ENCODE results near the gene PCDHGA3.
A peak's percentile ranks its signal among the peaks of the same experiment; 100 is the strongest.
"Not testable (repeated sequence)": the region's sequence is repeated elsewhere in the genome, so short reads cannot be mapped to it uniquely, and the experiment has no call there.

Gene PCDHGA3

DNA sequence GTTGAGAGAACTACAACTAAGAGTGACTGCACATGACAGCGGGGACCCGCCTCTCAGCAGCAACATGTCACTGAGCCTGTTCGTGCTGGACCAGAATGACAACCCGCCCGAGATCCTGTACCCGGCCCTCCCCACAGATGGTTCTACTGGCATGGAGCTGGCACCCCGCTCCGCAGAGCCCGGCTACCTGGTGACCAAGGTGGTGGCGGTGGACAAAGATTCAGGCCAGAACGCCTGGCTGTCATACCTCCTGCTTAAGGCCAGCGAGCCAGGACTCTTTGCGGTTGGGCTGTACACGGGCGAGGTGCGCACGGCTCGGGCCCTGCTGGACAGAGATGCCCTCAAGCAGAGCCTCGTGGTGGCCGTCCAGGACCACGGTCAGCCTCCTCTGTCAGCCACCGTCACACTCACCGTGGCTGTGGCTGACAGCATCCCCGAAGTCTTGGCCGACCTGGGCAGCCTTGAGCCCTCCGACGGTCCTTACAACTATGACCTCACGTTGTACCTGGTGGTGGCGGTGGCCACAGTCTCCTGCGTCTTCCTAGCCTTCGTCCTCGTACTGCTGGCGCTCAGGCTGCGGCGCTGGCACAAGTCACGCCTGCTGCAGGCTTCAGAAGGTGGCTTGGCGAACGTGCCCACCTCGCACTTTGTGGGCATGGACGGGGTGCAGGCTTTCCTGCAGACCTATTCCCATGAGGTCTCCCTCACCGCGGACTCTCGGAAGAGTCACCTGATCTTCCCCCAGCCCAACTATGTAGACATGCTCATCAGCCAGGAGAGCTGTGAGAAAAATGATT lies 41.0 kb downstream of the PCDHGA3 start:
- H3K27me3 ChIP-seq, result no peaks in the 10 kb centered on the region
- H3K4me1 ChIP-seq, result no peaks in the 10 kb centered on the region
- TF ChIP-seq, protein P1, sequence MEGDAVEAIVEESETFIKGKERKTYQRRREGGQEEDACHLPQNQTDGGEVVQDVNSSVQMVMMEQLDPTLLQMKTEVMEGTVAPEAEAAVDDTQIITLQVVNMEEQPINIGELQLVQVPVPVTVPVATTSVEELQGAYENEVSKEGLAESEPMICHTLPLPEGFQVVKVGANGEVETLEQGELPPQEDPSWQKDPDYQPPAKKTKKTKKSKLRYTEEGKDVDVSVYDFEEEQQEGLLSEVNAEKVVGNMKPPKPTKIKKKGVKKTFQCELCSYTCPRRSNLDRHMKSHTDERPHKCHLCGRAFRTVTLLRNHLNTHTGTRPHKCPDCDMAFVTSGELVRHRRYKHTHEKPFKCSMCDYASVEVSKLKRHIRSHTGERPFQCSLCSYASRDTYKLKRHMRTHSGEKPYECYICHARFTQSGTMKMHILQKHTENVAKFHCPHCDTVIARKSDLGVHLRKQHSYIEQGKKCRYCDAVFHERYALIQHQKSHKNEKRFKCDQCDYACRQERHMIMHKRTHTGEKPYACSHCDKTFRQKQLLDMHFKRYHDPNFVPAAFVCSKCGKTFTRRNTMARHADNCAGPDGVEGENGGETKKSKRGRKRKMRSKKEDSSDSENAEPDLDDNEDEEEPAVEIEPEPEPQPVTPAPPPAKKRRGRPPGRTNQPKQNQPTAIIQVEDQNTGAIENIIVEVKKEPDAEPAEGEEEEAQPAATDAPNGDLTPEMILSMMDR (IDR thresholded peaks at IDR 0.05; ENCODE audit: low read depth, low read length), result no peak
- no peaks in the 10 kb centered on the region; the same call in 1 of the 2 replicates for H3K9me3 ChIP-seq
- no peak overlapping the region for H3K4me3 ChIP-seq (ENCODE audit: low read depth, low read length)
- H3K36me3 ChIP-seq, result peaks cover 12% of the 10 kb centered on the region
- DNase-seq, result no peak

DNA sequence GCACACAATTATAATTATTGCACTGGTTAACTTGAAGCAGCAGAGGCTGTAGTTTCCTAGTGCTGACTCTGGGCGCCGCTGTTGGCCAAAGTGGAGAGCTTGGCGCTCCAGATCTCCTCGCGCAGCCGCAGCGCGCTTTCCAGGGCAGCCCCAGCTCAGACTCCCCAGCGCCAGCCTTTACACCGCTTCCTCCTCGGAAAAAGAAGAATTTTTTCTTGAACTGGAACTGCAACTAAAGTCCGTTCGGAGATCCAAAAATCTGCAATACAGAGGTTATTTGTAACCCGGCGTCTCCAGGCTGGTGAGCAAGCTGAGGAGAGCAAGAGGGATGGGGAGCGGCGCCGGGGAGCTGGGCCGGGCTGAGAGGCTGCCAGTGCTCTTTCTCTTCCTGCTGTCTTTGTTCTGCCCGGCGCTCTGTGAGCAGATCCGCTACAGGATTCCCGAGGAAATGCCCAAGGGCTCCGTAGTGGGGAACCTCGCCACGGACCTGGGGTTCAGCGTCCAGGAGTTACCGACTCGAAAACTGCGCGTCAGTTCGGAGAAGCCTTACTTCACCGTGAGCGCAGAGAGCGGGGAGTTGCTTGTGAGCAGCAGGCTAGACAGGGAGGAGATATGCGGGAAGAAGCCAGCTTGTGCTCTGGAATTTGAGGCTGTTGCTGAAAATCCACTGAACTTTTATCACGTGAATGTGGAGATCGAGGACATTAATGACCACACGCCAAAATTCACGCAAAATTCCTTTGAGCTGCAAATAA lies 44.1 kb downstream of the PCDHGA3 start, which contains the start of gene PCDHGB4:
TSS of gene PCDHGB4 (plus strand) at position 142 of the 755 bp plus-strand sequence. CDS start at position 329, 187 bp downstream.
- H3K27me3 ChIP-seq; H3K36me3 ChIP-seq; DNase-seq; H3K4me1 ChIP-seq; H3K4me3 ChIP-seq (ENCODE audit: low read depth, low read length); H3K9me3 ChIP-seq: not testable (repeated sequence)

DNA sequence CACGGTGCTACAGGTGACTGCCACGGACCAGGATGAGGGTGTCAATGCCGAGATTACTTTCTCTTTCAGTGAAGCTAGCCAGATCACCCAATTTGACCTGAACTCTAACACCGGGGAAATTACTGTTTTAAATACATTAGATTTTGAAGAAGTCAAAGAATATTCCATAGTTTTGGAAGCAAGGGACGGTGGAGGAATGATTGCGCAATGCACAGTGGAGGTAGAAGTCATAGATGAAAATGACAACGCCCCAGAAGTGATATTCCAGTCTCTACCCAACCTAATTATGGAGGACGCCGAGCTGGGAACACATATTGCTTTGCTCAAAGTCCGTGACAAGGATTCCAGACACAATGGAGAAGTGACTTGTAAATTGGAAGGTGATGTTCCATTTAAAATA lies 45.0 kb downstream of the PCDHGA3 start:
- no peak overlapping the region for H3K4me3 ChIP-seq (ENCODE audit: low read depth, low read length)
- DNase-seq, result no peak
- H3K36me3 ChIP-seq, result no peaks in the 10 kb centered on the region; the same call in 1 of the 2 replicates
- no peaks in the 10 kb centered on the region for H3K4me1 ChIP-seq
- TF ChIP-seq, protein P1 (IDR thresholded peaks at IDR 0.05; ENCODE audit: low read depth, low read length), result no peak
- H3K9me3 ChIP-seq, result no peaks in the 10 kb centered on the region; the same call in 1 of the 2 replicates
- no peaks in the 10 kb centered on the region for H3K27me3 ChIP-seq

DNA sequence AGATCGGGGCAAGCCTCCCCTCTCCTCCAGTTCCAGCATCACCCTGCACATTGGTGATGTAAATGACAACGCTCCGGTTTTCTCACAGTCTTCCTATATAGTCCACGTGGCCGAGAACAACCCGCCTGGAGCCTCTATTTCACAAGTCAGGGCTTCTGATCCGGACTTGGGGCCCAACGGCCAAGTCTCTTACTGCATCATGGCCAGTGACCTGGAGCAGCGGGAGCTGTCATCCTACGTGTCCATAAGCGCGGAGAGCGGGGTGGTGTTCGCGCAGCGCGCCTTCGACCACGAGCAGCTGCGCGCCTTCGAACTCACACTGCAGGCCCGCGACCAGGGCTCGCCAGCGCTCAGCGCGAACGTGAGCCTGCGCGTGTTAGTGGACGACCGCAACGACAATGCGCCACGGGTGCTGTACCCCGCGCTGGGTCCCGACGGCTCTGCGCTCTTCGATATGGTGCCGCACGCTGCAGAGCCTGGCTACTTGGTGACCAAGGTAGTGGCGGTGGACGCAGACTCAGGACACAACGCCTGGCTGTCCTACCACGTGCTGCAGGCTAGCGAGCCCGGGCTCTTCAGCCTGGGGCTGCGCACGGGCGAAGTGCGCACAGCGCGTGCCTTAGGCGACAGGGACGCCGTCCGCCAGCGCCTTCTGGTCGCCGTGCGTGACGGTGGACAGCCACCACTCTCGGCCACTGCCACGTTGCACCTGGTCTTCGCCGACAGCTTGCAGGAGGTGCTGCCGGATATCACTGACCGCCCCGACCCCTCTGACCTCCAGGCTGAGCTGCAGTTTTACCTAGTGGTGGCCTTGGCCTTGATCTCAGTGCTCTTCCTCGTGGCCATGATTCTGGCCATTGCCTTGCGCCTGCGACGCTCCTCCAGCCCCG lies 45.8 kb downstream of the PCDHGA3 start:
- no peak for DNase-seq
- no peak overlapping the region for H3K4me3 ChIP-seq (ENCODE audit: low read depth, low read length)
- TF ChIP-seq, protein P1 (IDR thresholded peaks at IDR 0.05; ENCODE audit: low read depth, low read length), result no peak
- no peaks in the 10 kb centered on the region for H3K27me3 ChIP-seq
- H3K9me3 ChIP-seq, result no peaks in the 10 kb centered on the region
- H3K36me3 ChIP-seq, result no peaks in the 10 kb centered on the region; the same call in 1 of the 2 replicates
- H3K4me1 ChIP-seq, result no peaks in the 10 kb centered on the region

DNA sequence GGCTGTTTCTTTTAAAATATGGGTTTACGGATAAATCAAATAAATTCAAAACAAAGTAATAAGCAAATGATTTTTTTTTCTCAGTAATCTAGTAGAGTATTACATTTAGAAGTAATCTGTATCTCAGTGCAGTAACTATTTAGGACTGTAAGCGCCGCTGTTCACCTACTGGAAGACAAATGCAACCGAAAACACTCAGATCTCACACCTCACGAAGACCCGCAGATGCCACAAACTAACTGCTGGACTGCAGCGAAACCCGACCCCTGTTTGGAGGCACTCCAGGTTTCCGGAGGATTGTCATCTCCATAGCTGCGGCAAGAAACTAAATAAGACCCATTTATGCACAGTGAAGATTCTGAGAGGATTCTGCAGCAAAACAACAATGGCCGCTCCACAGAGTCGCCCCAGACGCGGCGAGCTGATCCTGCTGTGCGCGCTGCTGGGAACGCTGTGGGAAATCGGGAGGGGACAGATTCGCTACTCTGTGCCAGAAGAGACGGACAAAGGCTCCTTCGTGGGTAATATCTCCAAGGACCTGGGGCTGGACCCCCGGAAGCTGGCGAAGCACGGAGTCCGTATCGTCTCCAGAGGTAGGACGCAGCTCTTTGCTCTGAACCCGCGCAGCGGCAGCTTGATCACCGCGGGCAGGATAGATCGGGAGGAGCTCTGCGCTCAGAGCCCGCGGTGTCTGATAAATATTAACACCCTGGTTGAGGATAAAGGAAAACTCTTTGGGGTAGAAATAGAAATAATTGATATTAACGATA lies 49.0 kb downstream of the PCDHGA3 start, which contains the start of gene PCDHGA8:
TSS of gene PCDHGA8 (plus strand) at position 205 of the 770 bp plus-strand sequence. CDS start at position 386, 181 bp downstream.
- H3K27me3 ChIP-seq, result no peaks in the 10 kb centered on the region
- H3K9me3 ChIP-seq, result no peaks in the 10 kb centered on the region
- H3K4me3 ChIP-seq (ENCODE audit: low read depth, low read length), result no peak within 1 kb of the TSS
- no peaks in the 10 kb centered on the region for H3K4me1 ChIP-seq
- no peaks in the 10 kb centered on the region for H3K36me3 ChIP-seq
- TF ChIP-seq, protein P1 (IDR thresholded peaks at IDR 0.05; ENCODE audit: low read depth, low read length), result peak; percentile 24
- DNase-seq, result no peak

Data from BE2C (cell line).